ENCODE results near the gene PADI3. TPM values are rescaled to one million over a fixed set of nuclear protein-coding genes. Genes with fewer than 3 reads are reported as not detected.

Gene PADI3
- total RNA-seq, 1 experiment from 2014 or later, result 0.61 TPM

DNA sequence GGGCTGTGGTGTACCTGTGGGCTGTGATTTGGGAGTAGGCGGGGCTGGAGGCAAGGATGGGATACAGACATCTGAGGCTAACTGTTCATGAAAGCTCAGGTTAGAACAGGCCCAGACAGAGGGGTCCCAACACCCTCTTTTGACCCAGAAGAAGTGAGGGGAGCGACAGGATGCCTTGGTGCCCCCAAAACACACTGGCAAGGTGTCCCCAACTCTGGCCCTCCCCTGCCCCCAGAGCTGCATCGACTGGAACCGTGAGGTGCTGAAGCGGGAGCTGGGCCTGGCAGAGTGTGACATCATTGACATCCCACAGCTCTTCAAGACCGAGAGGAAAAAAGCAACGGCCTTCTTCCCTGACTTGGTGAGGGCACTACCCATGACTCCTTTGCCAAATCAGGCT lies 31.5 kb downstream of the PADI3 start:
- Mint-ChIP-seq H3K4me3 (no peak overlapping the region), H3K4me1 (no peaks in the 10 kb centered on the region), H3K36me3 (no peaks in the 10 kb centered on the region), H3K9me3 (0 out of 2 replicates have a peak, but pooled peaks cover 3% of the 10 kb centered on the region), H3K27ac (no peak overlapping the region), H3K27me3 (ENCODE audit: low read depth) (no peaks in the 10 kb centered on the region)
- POLR2A ChIA-PET, result no interaction called here
- CTCF ChIA-PET, result no interaction called here
- DNase-seq (ENCODE audit: low spot score) (no peak), ATAC-seq (no peak)
- TF ChIP-seq E2F1 (CRISPR knock-in tag; IDR thresholded peaks at IDR 0.05) (no peak), ZNF317 (CRISPR knock-in tag; IDR thresholded peaks at IDR 0.05; ENCODE audit: borderline replicate concordance, low read depth) (no peak), RORB (CRISPR knock-in tag; IDR thresholded peaks at IDR 0.05) (no peak), ZMAT4 (CRISPR knock-in tag; IDR thresholded peaks at IDR 0.05) (no peak), PREB (CRISPR knock-in tag; IDR thresholded peaks at IDR 0.05; ENCODE audit: borderline replicate concordance) (no peak), ZBTB43 (CRISPR knock-in tag; IDR thresholded peaks at IDR 0.05) (no peak), MAX (CRISPR knock-in tag; IDR thresholded peaks at IDR 0.05) (no peak), OVOL2 (CRISPR knock-in tag; IDR thresholded peaks at IDR 0.05; ENCODE audit: borderline replicate concordance) (no peak), USF2 (CRISPR knock-in tag; IDR thresholded peaks at IDR 0.05) (no peak), ARID4B (CRISPR knock-in tag; IDR thresholded peaks at IDR 0.05; ENCODE audit: borderline replicate concordance) (no peak), PRDM15 (CRISPR knock-in tag; IDR thresholded peaks at IDR 0.05) (no peak), USF1 (CRISPR knock-in tag; IDR thresholded peaks at IDR 0.05) (no peak), ZNF232 (CRISPR knock-in tag; IDR thresholded peaks at IDR 0.05) (no peak)
- TF ChIP-seq, protein P1, sequence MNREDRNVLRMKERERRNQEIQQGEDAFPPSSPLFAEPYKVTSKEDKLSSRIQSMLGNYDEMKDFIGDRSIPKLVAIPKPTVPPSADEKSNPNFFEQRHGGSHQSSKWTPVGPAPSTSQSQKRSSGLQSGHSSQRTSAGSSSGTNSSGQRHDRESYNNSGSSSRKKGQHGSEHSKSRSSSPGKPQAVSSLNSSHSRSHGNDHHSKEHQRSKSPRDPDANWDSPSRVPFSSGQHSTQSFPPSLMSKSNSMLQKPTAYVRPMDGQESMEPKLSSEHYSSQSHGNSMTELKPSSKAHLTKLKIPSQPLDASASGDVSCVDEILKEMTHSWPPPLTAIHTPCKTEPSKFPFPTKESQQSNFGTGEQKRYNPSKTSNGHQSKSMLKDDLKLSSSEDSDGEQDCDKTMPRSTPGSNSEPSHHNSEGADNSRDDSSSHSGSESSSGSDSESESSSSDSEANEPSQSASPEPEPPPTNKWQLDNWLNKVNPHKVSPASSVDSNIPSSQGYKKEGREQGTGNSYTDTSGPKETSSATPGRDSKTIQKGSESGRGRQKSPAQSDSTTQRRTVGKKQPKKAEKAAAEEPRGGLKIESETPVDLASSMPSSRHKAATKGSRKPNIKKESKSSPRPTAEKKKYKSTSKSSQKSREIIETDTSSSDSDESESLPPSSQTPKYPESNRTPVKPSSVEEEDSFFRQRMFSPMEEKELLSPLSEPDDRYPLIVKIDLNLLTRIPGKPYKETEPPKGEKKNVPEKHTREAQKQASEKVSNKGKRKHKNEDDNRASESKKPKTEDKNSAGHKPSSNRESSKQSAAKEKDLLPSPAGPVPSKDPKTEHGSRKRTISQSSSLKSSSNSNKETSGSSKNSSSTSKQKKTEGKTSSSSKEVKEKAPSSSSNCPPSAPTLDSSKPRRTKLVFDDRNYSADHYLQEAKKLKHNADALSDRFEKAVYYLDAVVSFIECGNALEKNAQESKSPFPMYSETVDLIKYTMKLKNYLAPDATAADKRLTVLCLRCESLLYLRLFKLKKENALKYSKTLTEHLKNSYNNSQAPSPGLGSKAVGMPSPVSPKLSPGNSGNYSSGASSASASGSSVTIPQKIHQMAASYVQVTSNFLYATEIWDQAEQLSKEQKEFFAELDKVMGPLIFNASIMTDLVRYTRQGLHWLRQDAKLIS (CRISPR knock-in tag; IDR thresholded peaks at IDR 0.05; ENCODE audit: borderline replicate concordance), result no peak
- TF ChIP-seq, protein P2, sequence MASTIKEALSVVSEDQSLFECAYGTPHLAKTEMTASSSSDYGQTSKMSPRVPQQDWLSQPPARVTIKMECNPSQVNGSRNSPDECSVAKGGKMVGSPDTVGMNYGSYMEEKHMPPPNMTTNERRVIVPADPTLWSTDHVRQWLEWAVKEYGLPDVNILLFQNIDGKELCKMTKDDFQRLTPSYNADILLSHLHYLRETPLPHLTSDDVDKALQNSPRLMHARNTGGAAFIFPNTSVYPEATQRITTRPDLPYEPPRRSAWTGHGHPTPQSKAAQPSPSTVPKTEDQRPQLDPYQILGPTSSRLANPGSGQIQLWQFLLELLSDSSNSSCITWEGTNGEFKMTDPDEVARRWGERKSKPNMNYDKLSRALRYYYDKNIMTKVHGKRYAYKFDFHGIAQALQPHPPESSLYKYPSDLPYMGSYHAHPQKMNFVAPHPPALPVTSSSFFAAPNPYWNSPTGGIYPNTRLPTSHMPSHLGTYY (CRISPR knock-in tag; IDR thresholded peaks at IDR 0.05), result no peak
- TF ChIP-seq, protein P3, sequence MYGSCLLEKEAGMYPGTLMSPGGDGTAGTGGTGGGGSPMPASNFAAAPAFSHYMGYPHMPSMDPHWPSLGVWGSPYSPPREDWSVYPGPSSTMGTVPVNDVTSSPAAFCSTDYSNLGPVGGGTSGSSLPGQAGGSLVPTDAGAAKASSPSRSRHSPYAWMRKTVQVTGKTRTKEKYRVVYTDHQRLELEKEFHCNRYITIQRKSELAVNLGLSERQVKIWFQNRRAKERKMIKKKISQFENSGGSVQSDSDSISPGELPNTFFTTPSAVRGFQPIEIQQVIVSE (CRISPR knock-in tag; IDR thresholded peaks at IDR 0.05; ENCODE audit: borderline replicate concordance), result no peak

Data from WTC11 (cell line).